Measurements from ENCODE around the gene CMKLR1. TPM values are rescaled to one million over a fixed set of nuclear protein-coding genes. Genes with fewer than 3 reads are reported as not detected.

CMKLR1 gene
- total and polyA plus RNA-seq, 2 donors from 2014 or later, result 6.1 to 25.7 TPM

GRCh38 chr12:108299980-108300696 is 39.0 kb downstream of the CMKLR1 start:
- intact Hi-C loops (cut with DNase I), result no loop called here
- Histone ChIP-seq H3K27me3 (ENCODE audit: control insufficient read depth, insufficient read depth, low read length) (no peaks in the 10 kb centered on the region), H3K36me3 (ENCODE audit: control insufficient read depth in 2 of 3, insufficient read depth in 3 of 3, low read length in 3 of 3) (no peaks in the 10 kb centered on the region), H3K27ac (ENCODE audit: low read depth in 2 of 2, low read length in 2 of 2) (no peak overlapping the region), H3K4me1 (ENCODE audit: control insufficient read depth in 2 of 3, insufficient read depth in 2 of 3, low read depth in 1 of 3, low read length in 3 of 3) (peaks cover 2 to 33% (median 15%) of the 10 kb centered on the region in 3 donors), H3K9ac (ENCODE audit: low read length in 3 of 3) (no peak overlapping the region), H3K4me3 (ENCODE audit: low read length in 3 of 3) (no peak overlapping the region), H3K9me3 (ENCODE audit: control insufficient read depth in 2 of 3, insufficient read depth in 1 of 3, low read length in 3 of 3) (no peaks in the 10 kb centered on the region)
- FAIRE-seq, result no peak
- peak in 1 of 5 donors; percentile 39 for DNase-seq
- TF ChIP-seq CTCF (IDR thresholded peaks at IDR 0.05; ENCODE audit: borderline replicate concordance, extremely low read depth, insufficient read depth), result no peak

GRCh38 chr12:108299516-108299915 is 39.6 kb downstream of the CMKLR1 start:
- no peak overlapping the region for H3K4me3 ChIP-seq (ENCODE audit: low read length in 3 of 3)
- H3K27me3 ChIP-seq (ENCODE audit: control insufficient read depth, insufficient read depth, low read length), result no peaks in the 10 kb centered on the region
- no peak for TF ChIP-seq CTCF (IDR thresholded peaks at IDR 0.05; ENCODE audit: borderline replicate concordance, extremely low read depth, insufficient read depth)
- DNase-seq, result peak in 1 of 5 donors; percentile 7
- intact Hi-C loops (cut with DNase I), result no loop called here
- H3K9me3 ChIP-seq (ENCODE audit: control insufficient read depth in 2 of 3, insufficient read depth in 1 of 3, low read length in 3 of 3), result no peaks in the 10 kb centered on the region
- H3K27ac ChIP-seq (ENCODE audit: low read depth in 2 of 2, low read length in 2 of 2), result no peak overlapping the region
- no peak for FAIRE-seq
- no peaks in the 10 kb centered on the region for H3K36me3 ChIP-seq (ENCODE audit: control insufficient read depth in 2 of 3, insufficient read depth in 3 of 3, low read length in 3 of 3)
- no peak overlapping the region for H3K9ac ChIP-seq (ENCODE audit: low read length in 3 of 3)
- peaks cover 2 to 27% (median 11%) of the 10 kb centered on the region in 3 donors for H3K4me1 ChIP-seq (ENCODE audit: control insufficient read depth in 2 of 3, insufficient read depth in 2 of 3, low read depth in 1 of 3, low read length in 3 of 3)

GRCh38 chr12:108298761-108299275 is 40.3 kb downstream of the CMKLR1 start:
- no peak overlapping the region for H3K27ac ChIP-seq (ENCODE audit: low read depth in 2 of 2, low read length in 2 of 2)
- H3K4me3 ChIP-seq (ENCODE audit: low read length in 3 of 3), result no peak overlapping the region
- no peak for TF ChIP-seq CTCF (IDR thresholded peaks at IDR 0.05; ENCODE audit: borderline replicate concordance, extremely low read depth, insufficient read depth)
- H3K27me3 ChIP-seq (ENCODE audit: control insufficient read depth, insufficient read depth, low read length), result no peaks in the 10 kb centered on the region
- H3K36me3 ChIP-seq (ENCODE audit: control insufficient read depth in 2 of 3, insufficient read depth in 3 of 3, low read length in 3 of 3), result no peaks in the 10 kb centered on the region
- H3K9ac ChIP-seq (ENCODE audit: low read length in 3 of 3), result no peak overlapping the region
- H3K4me1 ChIP-seq (ENCODE audit: control insufficient read depth in 2 of 3, insufficient read depth in 2 of 3, low read depth in 1 of 3, low read length in 3 of 3), result peaks cover 0 to 20% (median 8%) of the 10 kb centered on the region in 3 donors
- DNase-seq, result peak in 1 of 5 donors; percentile 23
- intact Hi-C loops (cut with DNase I), result no loop called here
- no peaks in the 10 kb centered on the region for H3K9me3 ChIP-seq (ENCODE audit: control insufficient read depth in 2 of 3, insufficient read depth in 1 of 3, low read length in 3 of 3)
- FAIRE-seq, result no peak

Measured in kidney (tissue), 14 donors.